Type B pancreatic cell (in vitro differentiated cells): ENCODE measurements around the gene UTRN. TPM values are rescaled to one million over a fixed set of nuclear protein-coding genes. Genes with fewer than 3 reads are reported as not detected.

Source experiments
- DNase-seq: peaks from one replicate; pipeline ENCODE4 v3.0.0; 2021; ENCODE audit warnings: mixed read lengths; ENCODE audit not compliant: unreplicated experiment; ENCODE audit errors: extremely low spot score
- H3K27ac Mint-ChIP-seq: 2 replicates; pipeline ENCODE4 v1.8.0; 2021; ENCODE audit warnings: mild to moderate bottlenecking, mixed read lengths
- H3K27me3 Mint-ChIP-seq: 2 replicates; pipeline ENCODE4 v1.8.0; 2021; ENCODE audit warnings: mixed read lengths
- H3K36me3 Mint-ChIP-seq: 2 replicates; pipeline ENCODE4 v1.8.0; 2021; ENCODE audit warnings: mixed read lengths
- H3K4me1 Mint-ChIP-seq: one replicate; pipeline ENCODE4 v1.8.0; 2021; ENCODE audit warnings: mixed read lengths; ENCODE audit not compliant: unreplicated experiment
- H3K4me3 Mint-ChIP-seq: 2 replicates; pipeline ENCODE4 v1.8.0; 2021; ENCODE audit warnings: mild to moderate bottlenecking, mixed read lengths
- H3K9me3 Mint-ChIP-seq: 2 replicates; pipeline ENCODE4 v1.8.0; 2021; ENCODE audit warnings: mixed read lengths
- total RNA-seq: library from RNA; stranded (reverse); gene quantifications from 2 replicates; pipeline ENCODE4 v1.2.1, GENCODE V29; 2021; ENCODE audit warnings: low replicate concordance
- TF ChIP-seq, protein P1 (sequence below): fragments of 200-600 bp; sonication (generic); conservative IDR thresholded peaks from 2 replicates; pipeline ENCODE4 v1.5.0; 2021; ENCODE audit warnings: antibody characterized with exemption, mild to moderate bottlenecking

UTRN gene
- total RNA-seq, 1 donor from 2014 or later: 77.7 TPM

DNA sequence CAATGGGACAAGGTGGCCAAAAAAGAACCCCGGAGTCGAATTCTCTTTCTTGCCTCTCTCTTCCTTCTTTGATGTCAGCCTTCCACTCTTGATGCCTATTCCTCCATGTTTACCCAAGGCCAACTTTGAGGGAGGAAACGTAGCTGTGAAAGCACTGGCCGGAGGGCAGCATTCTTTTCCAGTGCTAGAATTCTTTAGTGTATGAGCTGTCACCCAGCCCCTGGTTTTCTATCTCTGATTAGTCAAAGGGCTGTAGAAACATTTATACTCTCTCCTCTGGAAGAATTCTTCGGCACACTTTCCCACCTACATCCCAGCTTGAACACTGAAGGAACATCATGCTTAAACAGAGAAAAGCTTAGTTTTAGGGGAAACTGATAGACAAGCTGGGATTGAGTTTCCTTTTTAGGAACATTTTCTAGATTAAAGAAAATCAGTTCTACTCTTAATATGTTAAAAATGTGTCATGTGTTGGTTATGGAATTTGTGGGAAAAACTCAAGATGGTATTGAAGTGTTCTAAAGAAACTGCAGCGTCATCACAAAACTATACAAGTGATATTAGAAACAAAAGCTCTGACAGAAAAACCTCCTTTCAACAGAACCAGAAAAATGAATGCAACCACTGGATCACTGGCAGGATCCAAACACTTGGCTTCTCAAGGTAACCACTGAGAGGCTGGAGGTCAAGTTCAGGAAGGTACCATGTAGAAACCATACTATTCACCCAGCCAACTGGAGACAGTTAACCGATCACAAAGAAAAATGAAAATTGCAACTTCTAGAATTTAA, 20.7 kb upstream of the UTRN start:
- peaks cover 15% of the 10 kb centered on the region for H3K9me3 Mint-ChIP-seq
- peaks cover 3% of the 10 kb centered on the region for H3K36me3 Mint-ChIP-seq
- H3K4me3 Mint-ChIP-seq: peak overlapping the region; percentile 67
- peak overlapping the region; percentile 87 for H3K27ac Mint-ChIP-seq
- peaks cover 18% of the 10 kb centered on the region for H3K4me1 Mint-ChIP-seq
- no peak for DNase-seq
- TF ChIP-seq, protein P1, sequence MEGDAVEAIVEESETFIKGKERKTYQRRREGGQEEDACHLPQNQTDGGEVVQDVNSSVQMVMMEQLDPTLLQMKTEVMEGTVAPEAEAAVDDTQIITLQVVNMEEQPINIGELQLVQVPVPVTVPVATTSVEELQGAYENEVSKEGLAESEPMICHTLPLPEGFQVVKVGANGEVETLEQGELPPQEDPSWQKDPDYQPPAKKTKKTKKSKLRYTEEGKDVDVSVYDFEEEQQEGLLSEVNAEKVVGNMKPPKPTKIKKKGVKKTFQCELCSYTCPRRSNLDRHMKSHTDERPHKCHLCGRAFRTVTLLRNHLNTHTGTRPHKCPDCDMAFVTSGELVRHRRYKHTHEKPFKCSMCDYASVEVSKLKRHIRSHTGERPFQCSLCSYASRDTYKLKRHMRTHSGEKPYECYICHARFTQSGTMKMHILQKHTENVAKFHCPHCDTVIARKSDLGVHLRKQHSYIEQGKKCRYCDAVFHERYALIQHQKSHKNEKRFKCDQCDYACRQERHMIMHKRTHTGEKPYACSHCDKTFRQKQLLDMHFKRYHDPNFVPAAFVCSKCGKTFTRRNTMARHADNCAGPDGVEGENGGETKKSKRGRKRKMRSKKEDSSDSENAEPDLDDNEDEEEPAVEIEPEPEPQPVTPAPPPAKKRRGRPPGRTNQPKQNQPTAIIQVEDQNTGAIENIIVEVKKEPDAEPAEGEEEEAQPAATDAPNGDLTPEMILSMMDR: no peak
- H3K27me3 Mint-ChIP-seq: peaks cover 7% of the 10 kb centered on the region

DNA sequence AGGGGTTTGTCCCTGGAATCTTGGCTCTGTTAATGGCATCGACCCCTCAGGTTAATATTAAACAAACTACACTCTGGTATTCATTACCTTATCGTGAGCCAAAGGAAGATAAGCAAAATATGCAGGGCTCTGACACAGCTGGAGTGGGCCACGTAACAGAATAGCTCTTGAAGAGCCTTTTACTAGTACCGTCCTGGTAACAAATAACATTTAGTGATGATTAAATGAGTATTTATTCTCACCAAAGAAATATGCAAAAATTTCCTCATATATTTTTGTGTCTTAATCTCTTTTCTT, 20.1 kb upstream of the UTRN start:
- H3K27ac Mint-ChIP-seq: peak overlapping the region; percentile 87
- TF ChIP-seq, protein P1: no peak
- no peak for DNase-seq
- peak overlapping the region; percentile 67 for H3K4me3 Mint-ChIP-seq
- peaks cover 7% of the 10 kb centered on the region for H3K27me3 Mint-ChIP-seq
- H3K36me3 Mint-ChIP-seq: peaks cover 3% of the 10 kb centered on the region
- peaks cover 15% of the 10 kb centered on the region for H3K9me3 Mint-ChIP-seq
- peaks cover 18% of the 10 kb centered on the region for H3K4me1 Mint-ChIP-seq

DNA sequence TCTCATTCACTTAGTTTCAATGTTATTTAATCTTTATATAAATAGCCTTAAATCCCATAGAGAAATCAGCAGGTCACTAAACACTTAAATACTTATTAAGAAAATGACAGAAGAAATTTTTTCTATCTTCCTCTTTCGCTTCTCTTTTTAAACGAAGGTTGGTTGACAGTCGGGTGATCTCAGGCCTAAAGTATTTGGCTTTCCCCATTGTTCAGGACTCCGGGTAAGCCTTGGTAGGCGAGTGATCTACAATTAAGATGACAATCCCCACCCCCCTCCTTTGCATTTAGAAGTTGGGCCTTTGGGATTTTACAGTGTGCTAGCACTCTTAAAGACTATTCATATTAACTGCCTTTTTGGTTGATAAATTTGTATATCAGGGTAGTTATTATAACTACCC, 19.7 kb upstream of the UTRN start:
- Mint-ChIP-seq H3K9me3 (peaks cover 17% of the 10 kb centered on the region), H3K4me3 (no peak overlapping the region), H3K27ac (peak overlapping the region; percentile 87), H3K27me3 (peaks cover 7% of the 10 kb centered on the region), H3K36me3 (peaks cover 3% of the 10 kb centered on the region), H3K4me1 (peaks cover 18% of the 10 kb centered on the region)
- TF ChIP-seq, protein P1: no peak
- no peak for DNase-seq

DNA sequence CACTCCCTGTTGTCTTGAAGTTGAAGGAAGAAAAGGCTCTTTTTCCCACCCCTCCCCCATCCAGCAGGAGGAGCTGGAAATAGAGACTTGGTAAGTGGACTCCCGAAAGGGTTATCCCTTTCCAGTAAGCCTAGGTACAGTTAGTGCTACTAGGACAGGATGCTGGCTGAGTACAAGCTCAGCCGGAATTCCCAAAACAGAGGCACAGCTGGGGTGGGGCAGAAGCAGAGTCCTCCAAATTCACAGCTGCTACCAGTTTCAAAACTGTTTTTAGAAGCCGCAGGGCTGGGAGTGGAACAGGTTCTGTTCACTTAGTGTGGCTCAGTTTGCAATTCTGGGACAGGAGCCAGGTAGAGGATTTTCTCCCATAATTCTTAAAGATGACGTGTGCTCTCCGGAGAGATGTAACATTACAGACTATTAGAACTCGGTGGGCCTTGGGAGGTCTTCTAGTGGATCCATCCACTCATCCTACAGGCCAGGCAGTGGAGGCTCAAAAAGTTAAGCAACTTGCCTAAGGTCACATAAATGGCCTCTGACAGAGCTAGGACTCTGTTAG, 19.0 kb upstream of the UTRN start:
- Mint-ChIP-seq H3K9me3 (peaks cover 21% of the 10 kb centered on the region), H3K4me1 (peaks cover 18% of the 10 kb centered on the region), H3K4me3 (no peak overlapping the region), H3K27ac (peak overlapping the region; percentile 87), H3K36me3 (peaks cover 3% of the 10 kb centered on the region), H3K27me3 (peaks cover 4% of the 10 kb centered on the region)
- TF ChIP-seq, protein P1: no peak
- no peak for DNase-seq

DNA sequence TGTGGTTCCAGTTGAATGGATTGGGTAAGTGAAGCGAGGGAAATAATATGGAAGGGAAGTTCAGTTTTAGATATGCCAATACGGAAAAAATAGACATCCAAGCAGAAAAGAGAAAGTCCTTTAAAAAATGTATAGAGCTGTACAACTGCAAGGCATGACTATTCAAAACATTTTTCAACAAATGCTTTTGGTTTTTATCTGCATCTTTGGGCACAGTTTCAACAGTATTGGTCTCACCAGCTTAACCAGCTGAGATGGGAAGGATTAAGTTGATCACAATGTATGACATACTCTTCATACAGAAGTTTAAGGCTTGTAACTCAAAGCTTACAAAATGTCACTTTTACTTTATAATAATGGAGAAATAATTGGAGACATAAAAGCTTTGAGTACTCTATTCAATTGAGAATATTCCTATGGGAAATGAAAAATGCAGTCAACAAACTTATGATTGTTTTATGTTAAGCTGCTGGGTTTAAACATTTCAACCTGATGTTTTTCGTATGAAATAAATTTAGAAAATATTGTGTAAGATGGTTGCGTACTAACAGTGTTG, 16.3 kb upstream of the UTRN start:
- TF ChIP-seq, protein P1: no peak
- Mint-ChIP-seq H3K9me3 (peaks cover 24% of the 10 kb centered on the region), H3K27ac (no peak overlapping the region), H3K4me3 (no peak overlapping the region), H3K36me3 (peaks cover 3% of the 10 kb centered on the region), H3K4me1 (peaks cover 17% of the 10 kb centered on the region), H3K27me3 (peaks cover 4% of the 10 kb centered on the region)
- no peak for DNase-seq
